WTC11 (cell line): ENCODE data around the gene RRAD.

Source experiments
- CTCF ChIP-seq: fragments of 200-600 bp; IDR thresholded peaks from 2 replicates; pipeline ENCODE4 v1.8.0; 2022; ENCODE audit warnings: antibody characterized with exemption
- MAX ChIP-seq: sonication (generic); formaldehyde crosslinking; IDR thresholded peaks from 2 replicates; pipeline ENCODE4 v1.8.0; 2022; ENCODE audit warnings: mild to moderate bottlenecking, missing genetic modification reagents
- ZSCAN18 ChIP-seq: fragments of 250-450 bp; sonication (Bioruptor Pico); IDR thresholded peaks from 2 replicates; pipeline ENCODE4 v2.1.2; 2022; ENCODE audit warnings: mild to moderate bottlenecking, moderate library complexity

- TF ChIP-seq CTCF (no peak), MAX (CRISPR knock-in tag) (no peak), ZSCAN18 (CRISPR knock-in tag) (no peak)
Measured at GRCh38 chr16:66921729-66922450, 3.4 kb downstream of the RRAD start.
